H9 (cell line): ENCODE measurements around the gene ALDH1A1. TPM values are rescaled to one million over a fixed set of nuclear protein-coding genes. Genes with fewer than 3 reads are reported as not detected.

Source experiments
- DNase-seq: peaks from one replicate; pipeline ENCODE4 v3.0.0-alpha.2; 2017
- H2AFZ ChIP-seq: one replicate; pipeline ENCODE4 v1.6.1; 2013; ENCODE audit warnings: mild to moderate bottlenecking, low read length, control low read depth, moderate library complexity
- H2AK5ac ChIP-seq: 2 replicates; pipeline ENCODE4 v1.6.1; 2013; ENCODE audit warnings: low read length, control low read depth, mixed read lengths; ENCODE audit not compliant: insufficient read length
- H2BK120ac ChIP-seq: one replicate; pipeline ENCODE4 v1.6.1; 2013; ENCODE audit warnings: low read depth, mild to moderate bottlenecking, low read length, control low read depth, inconsistent platforms; ENCODE audit not compliant: poor library complexity, severe bottlenecking
- H2BK12ac ChIP-seq: 2 replicates; pipeline ENCODE4 v1.6.1; 2013; ENCODE audit warnings: low read length, control low read depth, mixed read lengths, low read depth; ENCODE audit not compliant: insufficient read length
- H2BK15ac ChIP-seq: 2 replicates; pipeline ENCODE4 v1.6.1; 2013; ENCODE audit warnings: low read depth, low read length, control low read depth
- H2BK20ac ChIP-seq: one replicate; pipeline ENCODE4 v1.6.1; 2013; ENCODE audit warnings: low read depth, mild to moderate bottlenecking, low read length, control low read depth, inconsistent platforms; ENCODE audit not compliant: poor library complexity, severe bottlenecking
- H2BK5ac ChIP-seq: 2 replicates; pipeline ENCODE4 v1.6.1; 2013; ENCODE audit warnings: low read length, control low read depth, mixed read lengths; ENCODE audit not compliant: insufficient read length
- H3K14ac ChIP-seq: 2 replicates; pipeline ENCODE4 v1.6.1; 2013; ENCODE audit warnings: low read length, control low read depth; ENCODE audit not compliant: insufficient read depth
- H3K18ac ChIP-seq: 2 replicates; pipeline ENCODE4 v1.6.1; 2013; ENCODE audit warnings: low read depth, mild to moderate bottlenecking, mixed read lengths, low read length, control low read depth; ENCODE audit not compliant: insufficient read length
- H3K23ac ChIP-seq: 2 replicates; pipeline ENCODE4 v1.6.1; 2013; ENCODE audit warnings: low read length, control low read depth, mixed read lengths, low read depth; ENCODE audit not compliant: insufficient read length
- H3K23me2 ChIP-seq: 2 replicates; pipeline ENCODE4 v1.6.1; 2013; ENCODE audit warnings: low read depth, mild to moderate bottlenecking, mixed read lengths, low read length, control low read depth; ENCODE audit not compliant: insufficient read length, poor library complexity, severe bottlenecking
- H3K27ac ChIP-seq: 2 replicates; pipeline ENCODE4 v1.5.1; 2013; ENCODE audit warnings: low read length, control low read depth, mixed read lengths, low read depth; ENCODE audit not compliant: insufficient read length
- H3K27me3 ChIP-seq: 2 replicates; pipeline ENCODE4 v1.6.1; 2013; ENCODE audit warnings: low read length, control low read depth, inconsistent platforms; ENCODE audit not compliant: insufficient read depth
- H3K4ac ChIP-seq: 2 replicates; pipeline ENCODE4 v1.6.1; 2013; ENCODE audit warnings: low read depth, mild to moderate bottlenecking, control low read depth, inconsistent platforms, low read length, moderate library complexity
- H3K4me1 ChIP-seq: 2 replicates; pipeline ENCODE4 v1.6.1; 2013; ENCODE audit warnings: low read length, control low read depth, inconsistent platforms; ENCODE audit not compliant: insufficient read depth
- H3K4me2 ChIP-seq: 2 replicates; pipeline ENCODE4 v1.6.1; 2013; ENCODE audit warnings: low read length, control low read depth, mixed read lengths; ENCODE audit not compliant: insufficient read length, insufficient read depth
- H3K56ac ChIP-seq: 2 replicates; pipeline ENCODE4 v1.6.1; 2013; ENCODE audit warnings: low read depth, mild to moderate bottlenecking, mixed read lengths, low read length, control low read depth; ENCODE audit not compliant: insufficient read length
- H3K79me1 ChIP-seq: 2 replicates; pipeline ENCODE4 v1.6.1; 2013; ENCODE audit warnings: low read depth, mild to moderate bottlenecking, moderate library complexity, low read length, control low read depth, inconsistent platforms; ENCODE audit not compliant: insufficient read depth, poor library complexity, severe bottlenecking
- H3K79me2 ChIP-seq: 2 replicates; pipeline ENCODE4 v1.6.1; 2013; ENCODE audit warnings: low read length, control low read depth, inconsistent platforms; ENCODE audit not compliant: insufficient read depth
- H3K9ac ChIP-seq: 2 replicates; pipeline ENCODE4 v1.6.1; 2013; ENCODE audit warnings: low read length, control low read depth, mixed read lengths; ENCODE audit not compliant: insufficient read length; ENCODE audit errors: extremely low read depth
- H3K9me3 ChIP-seq: one replicate; pipeline ENCODE4 v1.6.1; 2013; ENCODE audit warnings: low read depth, low read length, inconsistent platforms; ENCODE audit not compliant: control insufficient read depth
- H3T11ph ChIP-seq: one replicate; pipeline ENCODE4 v1.6.1; 2013; ENCODE audit warnings: mild to moderate bottlenecking, low read length, control low read depth, inconsistent platforms
- H4K20me1 ChIP-seq: one replicate; pipeline ENCODE4 v1.6.1; 2013; ENCODE audit not compliant: control insufficient read depth, insufficient read length, insufficient read depth
- H4K5ac ChIP-seq: 2 replicates; pipeline ENCODE4 v1.6.1; 2013; ENCODE audit warnings: low read depth, mild to moderate bottlenecking, mixed read lengths, low read length, control low read depth; ENCODE audit not compliant: insufficient read length
- H4K8ac ChIP-seq: replicated peaks from 2 replicates; pipeline ENCODE4 v1.6.1; 2013; ENCODE audit warnings: low read length, control low read depth, mixed read lengths, low read depth; ENCODE audit not compliant: insufficient read length
- H4K91ac ChIP-seq: 2 replicates; pipeline ENCODE4 v1.6.1; 2013; ENCODE audit warnings: low read depth, mild to moderate bottlenecking, moderate library complexity, mixed read lengths, low read length, control low read depth; ENCODE audit not compliant: insufficient read length
- H3K27ac Mint-ChIP-seq, 3 experiments: 2 replicates in 2 of 3; 3 replicates in 1 of 3; pipeline ENCODE4 v1.8.0; 2020 to 2021; ENCODE audit warnings: mixed read lengths in 3 of 3, mild to moderate bottlenecking in 1 of 3, moderate library complexity in 1 of 3
- H3K27me3 Mint-ChIP-seq: 2 replicates; pipeline ENCODE4 v1.8.0; 2021; ENCODE audit warnings: low read depth, mild to moderate bottlenecking, moderate library complexity, mixed read lengths
- H3K36me3 Mint-ChIP-seq, 3 experiments: 2 replicates in 2 of 3; 3 replicates in 1 of 3; pipeline ENCODE4 v1.8.0; 2020 to 2021; ENCODE audit warnings: low read depth in 3 of 3, mixed read lengths in 3 of 3; ENCODE audit not compliant: insufficient read depth in 1 of 3
- H3K4me1 Mint-ChIP-seq, 2 experiments: 2 replicates each; pipeline ENCODE4 v1.8.0; 2020; ENCODE audit warnings: mixed read lengths in 2 of 2
- H3K4me3 Mint-ChIP-seq, 2 experiments: 2 replicates in 1 of 2; 3 replicates in 1 of 2; pipeline ENCODE4 v1.8.0; 2020 to 2021; ENCODE audit warnings: mild to moderate bottlenecking in 2 of 2, mixed read lengths in 2 of 2, moderate library complexity in 1 of 2
- H3K9me3 Mint-ChIP-seq, 2 experiments: 2 replicates in 1 of 2; 3 replicates in 1 of 2; pipeline ENCODE4 v1.8.0; 2020; ENCODE audit warnings: mild to moderate bottlenecking in 2 of 2, mixed read lengths in 2 of 2, moderate library complexity in 1 of 2
- CTCF ChIP-seq: fragments of 200-600 bp; sonication (generic); conservative IDR thresholded peaks from 3 replicates; pipeline ENCODE4 v1.8.0; 2021; ENCODE audit warnings: antibody characterized with exemption, mild to moderate bottlenecking
- total RNA-seq: library from RNA; stranded (reverse); gene quantifications from 2 replicates; pipeline ENCODE4 v1.2.1, GENCODE V29; 2021

Gene ALDH1A1
- total RNA-seq, 1 experiment from 2014 or later: 1.1 TPM

DNA sequence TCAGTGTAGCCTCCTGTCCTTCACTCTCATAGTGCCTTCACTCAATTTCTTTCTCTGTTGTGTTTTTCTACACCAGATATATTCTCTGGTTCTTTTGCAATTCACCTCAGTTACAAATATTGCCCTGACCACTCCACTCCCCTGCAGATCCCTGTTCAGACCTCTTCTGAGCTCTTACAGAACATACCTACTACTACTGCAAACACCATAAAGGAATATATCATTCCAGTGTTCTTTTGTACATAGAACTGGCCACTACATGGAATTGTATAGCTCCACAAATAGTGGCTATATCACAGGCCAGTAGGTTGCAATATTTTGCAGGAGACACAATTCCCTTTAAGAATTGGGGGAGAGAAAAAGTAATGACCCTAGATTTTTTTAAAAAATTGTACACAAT is 21.0 kb downstream of the ALDH1A1 start:
- Histone ChIP-seq H4K8ac (no peak overlapping the region), H4K5ac (no peak overlapping the region), H3T11ph (no peak overlapping the region), H2BK12ac (no peak overlapping the region), H3K4me2 (no peak overlapping the region), H3K23me2 (no peaks in the 10 kb centered on the region), H2BK120ac (no peak overlapping the region), H3K27ac (no peak overlapping the region), H3K4ac (no peak overlapping the region), H4K91ac (no peak overlapping the region), H2AFZ (no peak overlapping the region), H2AK5ac (no peak overlapping the region), H3K14ac (no peak overlapping the region), H3K4me1 (no peaks in the 10 kb centered on the region), H3K79me1 (no peaks in the 10 kb centered on the region), H2BK5ac (no peak overlapping the region), H3K23ac (no peak overlapping the region), H2BK20ac (no peak overlapping the region), H3K79me2 (no peaks in the 10 kb centered on the region), H3K27me3 (no peaks in the 10 kb centered on the region), H3K56ac (no peak overlapping the region), H2BK15ac (no peak overlapping the region), H3K18ac (no peak overlapping the region), H4K20me1 (no peaks in the 10 kb centered on the region), H3K9me3 (no peaks in the 10 kb centered on the region), H3K9ac (no peak overlapping the region)
- no peaks in the 10 kb centered on the region for H3K36me3 Mint-ChIP-seq
- no peak overlapping the region for H3K4me3 Mint-ChIP-seq
- no peak for DNase-seq
- no peaks in the 10 kb centered on the region for H3K9me3 Mint-ChIP-seq
- H3K27ac Mint-ChIP-seq: no peak overlapping the region
- no peak for TF ChIP-seq CTCF
- peaks cover 0 to 7% of the 10 kb centered on the region in 2 experiments; a peak in 1 of 4 replicates for H3K4me1 Mint-ChIP-seq
- H3K27me3 Mint-ChIP-seq: no peaks in the 10 kb centered on the region
